GM19467 (cell line): ENCODE measurements around the gene LCORL.

ENCODE experiments used
- ATAC-seq: cut with Tn5 transposase; IDR thresholded peaks from one replicate; pipeline ENCODE4 v1.9.1; 2021; ENCODE audit warnings: mild to moderate bottlenecking, moderate library complexity; ENCODE audit not compliant: unreplicated experiment

The LCORL gene

GRCh38 chr4:17939054-17939453 lies 82.5 kb downstream of the LCORL start:
- no peak for ATAC-seq

- no peak for ATAC-seq
Observed at GRCh38 chr4:17934286-17934685, 87.3 kb downstream of the LCORL start.

- no peak for ATAC-seq
Observed at GRCh38 chr4:17933126-17933525, 88.4 kb downstream of the LCORL start.

GRCh38 chr4:17932041-17932440 lies 89.5 kb downstream of the LCORL start:
- ATAC-seq: no peak

GRCh38 chr4:17930256-17930655 lies 91.3 kb downstream of the LCORL start:
- ATAC-seq: no peak

GRCh38 chr4:17924189-17924588 lies 97.4 kb downstream of the LCORL start:
- ATAC-seq: no peak

- no peak for ATAC-seq
Observed at GRCh38 chr4:17921451-17921850, 100.1 kb downstream of the LCORL start.

GRCh38 chr4:17920681-17921080 lies 100.9 kb downstream of the LCORL start:
- no peak for ATAC-seq

GRCh38 chr4:17915439-17915838 lies 106.1 kb downstream of the LCORL start:
- ATAC-seq: no peak

GRCh38 chr4:17912011-17912410 lies 109.5 kb downstream of the LCORL start:
- ATAC-seq: no peak

- no peak for ATAC-seq
Observed at GRCh38 chr4:17911608-17912007, 109.9 kb downstream of the LCORL start.

- no peak for ATAC-seq
Observed at GRCh38 chr4:17898553-17899055, 123.0 kb downstream of the LCORL start.

GRCh38 chr4:17895481-17895880 lies 126.1 kb downstream of the LCORL start:
- ATAC-seq: no peak

- ATAC-seq: no peak
Observed at GRCh38 chr4:17894421-17894820, 127.1 kb downstream of the LCORL start.

- no peak for ATAC-seq
Observed at GRCh38 chr4:17889692-17890091, 131.9 kb downstream of the LCORL start.

GRCh38 chr4:17884511-17884910 lies 137.0 kb downstream of the LCORL start:
- no peak for ATAC-seq

GRCh38 chr4:17884063-17884462 lies 137.5 kb downstream of the LCORL start:
- ATAC-seq: no peak

- ATAC-seq: no peak
Observed at GRCh38 chr4:17877661-17878060, 143.9 kb downstream of the LCORL start.

- no peak for ATAC-seq
Observed at GRCh38 chr4:17876943-17877342, 144.6 kb downstream of the LCORL start.

- ATAC-seq: peak; percentile 81
Observed at GRCh38 chr4:17875402-17876070, 146.0 kb downstream of the LCORL start.

- no peak for ATAC-seq
Observed at GRCh38 chr4:17869327-17869726, 152.2 kb downstream of the LCORL start.

- ATAC-seq: no peak
Observed at GRCh38 chr4:17867276-17867675, 154.3 kb downstream of the LCORL start.

- ATAC-seq: no peak
Observed at GRCh38 chr4:17866810-17867209, 154.7 kb downstream of the LCORL start.
